Measurements from ENCODE around the gene LMAN2. TPM values are rescaled to one million over a fixed set of nuclear protein-coding genes. Genes with fewer than 3 reads are reported as not detected.

The LMAN2 gene
- polyA plus RNA-seq, 1 donor (not counting 4 experiments of a cell fraction or from before 2014, with no cell fraction given) = 105 TPM

- H3K9me3 ChIP-seq (ENCODE audit: control insufficient read depth, low read depth, low read length) = no peaks in the 10 kb centered on the region
- no peak overlapping the region for H3K27ac ChIP-seq (ENCODE audit: control insufficient read depth, insufficient read depth, low read length)
- peak overlapping the region in 1 of 3 experiments; percentile 52 for H3K4me3 ChIP-seq (ENCODE audit: control insufficient read depth in 2 of 3, extremely low read depth in 1 of 3, insufficient read depth in 2 of 3, low read depth in 1 of 3, low read length in 3 of 3)
- TF ChIP-seq CTCF (optimal IDR thresholded peaks at IDR 0.05 in 1 of 3, IDR thresholded peaks at IDR 0.05 in 1 of 3, conservative IDR thresholded peaks at IDR 0.05 in 1 of 3; ENCODE audit: extremely low read depth in 1 of 3, insufficient read depth in 2 of 3, low read length in 3 of 3) (no peak), EZH2 (IDR thresholded peaks at IDR 0.05; ENCODE audit: low read length) (no peak)
- H3K9me1 ChIP-seq (ENCODE audit: control insufficient read depth, extremely low read depth, insufficient read depth, low read length) = no peaks in the 10 kb centered on the region
- H4K20me1 ChIP-seq (ENCODE audit: control insufficient read depth, extremely low read depth, insufficient read depth, low read length) = no peaks in the 10 kb centered on the region
- peak overlapping the region; percentile 73 for H3K4me2 ChIP-seq (ENCODE audit: control insufficient read depth, extremely low read depth, insufficient read depth, low read depth, low read length)
- H2AFZ ChIP-seq (ENCODE audit: control insufficient read depth, low read length) = no peak overlapping the region
- DNase-seq (ENCODE audit: low read depth, low spot score) = no peak
- no peaks in the 10 kb centered on the region for H3K27me3 ChIP-seq (ENCODE audit: control insufficient read depth, extremely low read depth, insufficient read depth, low read length)
- peaks cover 0 to 19% of the 10 kb centered on the region in 2 experiments for H3K36me3 ChIP-seq (ENCODE audit: control insufficient read depth in 2 of 2, extremely low read depth in 1 of 2, insufficient read depth in 2 of 2, low read length in 2 of 2)
- H3K79me2 ChIP-seq (ENCODE audit: control insufficient read depth, insufficient read depth, low read length) = no peaks in the 10 kb centered on the region
- FAIRE-seq = no peak
- peaks cover 48% of the 10 kb centered on the region for H3K4me1 ChIP-seq (ENCODE audit: control insufficient read depth, extremely low read depth, insufficient read depth, low read length)
- dilution Hi-C loops (cut with MboI; ENCODE audit: extremely low pct_ligation_motif_present, low sequenced_read_pairs) = no loop called here
- H3K9ac ChIP-seq (ENCODE audit: control insufficient read depth, extremely low read depth, insufficient read depth, low read length) = no peak overlapping the region
Observed at GRCh38 chr5:177372034-177372896, 20.8 kb upstream of the LMAN2 start.

GRCh38 chr5:177371120-177372033, 19.9 kb upstream of the LMAN2 start:
- H3K79me2 ChIP-seq (ENCODE audit: control insufficient read depth, insufficient read depth, low read length) = no peaks in the 10 kb centered on the region
- H3K4me2 ChIP-seq (ENCODE audit: control insufficient read depth, extremely low read depth, insufficient read depth, low read depth, low read length) = peak overlapping the region; percentile 73
- peak overlapping the region; percentile 5 to 63 (median 52) for H3K4me3 ChIP-seq (ENCODE audit: control insufficient read depth in 2 of 3, extremely low read depth in 1 of 3, insufficient read depth in 2 of 3, low read depth in 1 of 3, low read length in 3 of 3)
- H3K36me3 ChIP-seq (ENCODE audit: control insufficient read depth in 2 of 2, extremely low read depth in 1 of 2, insufficient read depth in 2 of 2, low read length in 2 of 2) = peaks cover 0 to 19% of the 10 kb centered on the region in 2 experiments
- peak overlapping the region; percentile 42 for H2AFZ ChIP-seq (ENCODE audit: control insufficient read depth, low read length)
- peaks cover 52% of the 10 kb centered on the region for H3K4me1 ChIP-seq (ENCODE audit: control insufficient read depth, extremely low read depth, insufficient read depth, low read length)
- H3K9me3 ChIP-seq (ENCODE audit: control insufficient read depth, low read depth, low read length) = no peaks in the 10 kb centered on the region
- H3K27me3 ChIP-seq (ENCODE audit: control insufficient read depth, extremely low read depth, insufficient read depth, low read length) = no peaks in the 10 kb centered on the region
- TF ChIP-seq CTCF (optimal IDR thresholded peaks at IDR 0.05 in 1 of 3, IDR thresholded peaks at IDR 0.05 in 1 of 3, conservative IDR thresholded peaks at IDR 0.05 in 1 of 3; ENCODE audit: extremely low read depth in 1 of 3, insufficient read depth in 2 of 3, low read length in 3 of 3) = no peak
- no peak for TF ChIP-seq EZH2 (IDR thresholded peaks at IDR 0.05; ENCODE audit: low read length)
- FAIRE-seq (no peak), DNase-seq (ENCODE audit: low read depth, low spot score) (no peak)
- no peaks in the 10 kb centered on the region for H3K9me1 ChIP-seq (ENCODE audit: control insufficient read depth, extremely low read depth, insufficient read depth, low read length)
- H4K20me1 ChIP-seq (ENCODE audit: control insufficient read depth, extremely low read depth, insufficient read depth, low read length) = no peaks in the 10 kb centered on the region
- peak overlapping the region; percentile 30 for H3K9ac ChIP-seq (ENCODE audit: control insufficient read depth, extremely low read depth, insufficient read depth, low read length)
- H3K27ac ChIP-seq (ENCODE audit: control insufficient read depth, insufficient read depth, low read length) = peak overlapping the region; percentile 26
- dilution Hi-C loops (cut with MboI; ENCODE audit: extremely low pct_ligation_motif_present, low sequenced_read_pairs) = no loop called here
